GM11168 (cell line): ENCODE data around the gene MAP2.

Source experiments
- in situ Hi-C: fragments of 300-500 bp; cut with MboI; formaldehyde crosslinking; loops from one replicate; pipeline ENCODE4 v1.12.0; 2022; ENCODE audit warnings: low sequenced_read_pairs; ENCODE audit not compliant: unreplicated experiment

Gene MAP2

DNA sequence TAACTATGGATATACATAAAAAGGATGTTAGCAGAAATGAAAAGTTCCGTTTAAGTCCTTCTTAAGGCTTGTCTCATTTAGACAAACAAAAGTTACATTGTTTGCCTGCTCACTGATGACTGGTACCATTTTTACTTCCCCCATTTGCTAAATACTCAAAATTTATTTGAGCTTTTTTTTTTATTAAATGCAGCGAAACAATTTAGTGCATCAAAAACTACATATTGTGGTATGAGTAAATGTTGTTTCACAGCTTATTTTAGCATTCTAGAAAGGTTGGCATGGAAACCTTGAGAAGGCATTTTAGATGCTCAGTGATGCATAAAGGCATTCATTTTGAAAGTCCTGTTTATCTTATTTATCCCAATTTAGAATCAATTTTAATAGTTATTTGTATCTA lies 100.0 kb downstream of the MAP2 start:
- in situ Hi-C loops: no loop called here

DNA sequence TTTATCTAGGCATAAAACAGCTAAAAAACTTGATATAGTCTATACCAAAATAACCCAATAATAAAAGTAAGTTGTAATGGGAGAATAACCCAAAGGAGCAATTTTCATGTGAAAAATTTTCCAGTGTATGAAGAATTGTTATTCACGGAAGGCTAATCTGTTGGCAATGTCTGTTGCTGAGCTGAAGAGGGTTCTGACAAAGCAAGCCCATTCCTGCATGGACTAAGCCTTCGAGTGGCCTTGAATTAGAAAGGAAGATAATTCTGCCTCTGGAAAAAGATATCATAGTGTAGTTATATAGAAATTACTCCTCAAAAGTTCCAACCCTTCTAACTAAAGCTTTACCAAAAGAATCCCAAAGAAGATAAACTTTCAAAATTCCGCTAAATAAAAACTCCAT lies 101.5 kb downstream of the MAP2 start:
- in situ Hi-C loops: no loop called here

GRCh38 chr2:209525834-209526281 lies 102.0 kb downstream of the MAP2 start:
- in situ Hi-C loops: no loop called here

- in situ Hi-C loops: no loop called here
Observed at GRCh38 chr2:209526561-209526960, 102.7 kb downstream of the MAP2 start.

DNA sequence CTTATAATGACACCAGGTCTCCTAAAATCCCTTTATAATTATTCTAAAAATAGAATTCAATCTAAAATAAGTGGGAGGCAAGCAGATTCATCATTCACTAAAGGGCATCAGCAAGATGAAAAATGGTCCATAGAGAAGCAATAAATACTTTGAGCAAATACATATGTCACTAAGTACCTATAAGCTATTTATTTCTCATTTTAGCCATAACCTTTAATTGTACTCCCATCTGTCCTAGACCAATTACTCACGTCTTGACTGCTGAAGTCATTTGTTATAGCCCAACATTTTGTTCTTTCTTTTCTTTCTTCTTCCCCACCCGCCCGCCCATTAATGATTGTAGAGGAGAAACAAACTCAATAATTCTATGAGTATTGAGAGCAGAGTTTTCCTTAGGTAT lies 105.7 kb downstream of the MAP2 start:
- in situ Hi-C loops: no loop called here

GRCh38 chr2:209532321-209532720 lies 108.5 kb downstream of the MAP2 start:
- in situ Hi-C loops: no loop called here

DNA sequence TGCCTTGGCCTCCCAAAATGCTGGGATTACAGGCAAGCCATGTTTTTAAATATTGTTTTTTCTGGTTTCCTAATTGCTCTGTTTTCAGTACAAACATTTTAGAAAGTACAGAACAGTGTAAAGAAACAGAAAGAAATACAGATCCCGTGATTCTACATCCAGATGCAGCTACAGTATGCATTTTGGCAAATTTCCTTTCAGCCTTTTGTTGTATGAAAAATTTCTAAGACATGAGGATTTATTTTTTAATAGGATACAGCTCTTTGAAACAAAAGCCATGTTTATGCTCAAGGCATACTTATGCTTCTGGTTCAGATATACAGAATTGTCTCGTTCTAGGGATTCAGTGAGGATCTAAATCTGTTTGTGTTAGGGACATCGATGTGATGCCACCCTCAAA lies 109.5 kb downstream of the MAP2 start:
- in situ Hi-C loops: no loop called here

DNA sequence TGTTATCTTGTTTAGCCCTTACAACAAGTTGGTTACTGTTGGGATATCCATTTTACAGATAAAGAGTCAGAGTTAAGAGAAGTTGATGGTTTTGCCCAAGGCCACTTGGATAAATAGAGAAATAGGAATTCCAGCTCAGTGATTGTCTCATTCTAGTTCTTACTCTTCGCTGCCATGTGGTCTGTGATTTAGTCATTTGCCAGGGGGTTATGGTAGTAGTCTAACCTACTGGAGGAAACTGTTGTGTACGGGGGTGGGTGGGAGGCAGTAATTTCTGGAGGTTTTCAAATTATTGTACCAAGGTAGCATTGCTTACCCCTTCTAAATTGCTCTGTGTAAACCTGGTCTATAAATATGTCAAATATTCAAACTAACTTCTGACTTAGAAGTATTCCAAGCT lies 110.4 kb downstream of the MAP2 start:
- in situ Hi-C loops: no loop called here

DNA sequence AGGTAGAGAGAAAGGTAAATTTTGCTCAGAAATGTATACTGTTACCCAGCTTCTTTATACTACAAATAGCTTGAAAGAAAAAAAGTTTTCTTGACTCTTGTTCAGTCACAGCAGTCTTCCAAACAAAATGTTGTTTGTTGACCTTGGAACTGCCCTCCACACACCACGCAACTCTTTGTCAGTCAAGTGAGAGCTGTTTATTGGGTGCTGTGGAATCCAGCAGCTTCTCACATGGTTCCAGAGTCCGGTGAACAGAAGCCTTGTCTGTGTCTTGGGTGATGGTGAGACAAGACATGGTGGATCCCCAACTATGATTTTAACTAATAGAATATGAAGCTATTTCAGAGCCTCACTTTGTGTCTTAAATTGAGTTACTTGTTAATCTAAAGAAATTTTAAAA lies 112.5 kb downstream of the MAP2 start:
- in situ Hi-C loops: no loop called here

DNA sequence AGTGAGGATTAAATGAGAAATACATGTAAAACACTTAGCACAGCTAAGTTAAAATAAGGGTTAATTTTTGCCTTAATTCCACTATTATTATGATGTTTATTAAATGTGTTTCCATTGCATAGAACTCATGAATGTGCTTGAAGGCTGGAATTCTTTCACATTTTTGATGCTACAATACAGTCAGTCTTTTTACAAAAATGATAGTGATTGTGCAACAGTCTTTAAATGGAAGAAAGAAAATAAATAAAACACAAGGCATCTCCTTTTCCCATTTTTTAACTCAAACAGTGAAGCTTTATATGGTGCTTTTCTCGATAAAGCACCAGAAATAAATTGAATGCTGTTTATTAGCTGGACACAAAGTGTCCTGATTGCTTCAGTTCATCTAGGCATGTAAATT lies 123.9 kb downstream of the MAP2 start:
- in situ Hi-C loops: no loop called here

DNA sequence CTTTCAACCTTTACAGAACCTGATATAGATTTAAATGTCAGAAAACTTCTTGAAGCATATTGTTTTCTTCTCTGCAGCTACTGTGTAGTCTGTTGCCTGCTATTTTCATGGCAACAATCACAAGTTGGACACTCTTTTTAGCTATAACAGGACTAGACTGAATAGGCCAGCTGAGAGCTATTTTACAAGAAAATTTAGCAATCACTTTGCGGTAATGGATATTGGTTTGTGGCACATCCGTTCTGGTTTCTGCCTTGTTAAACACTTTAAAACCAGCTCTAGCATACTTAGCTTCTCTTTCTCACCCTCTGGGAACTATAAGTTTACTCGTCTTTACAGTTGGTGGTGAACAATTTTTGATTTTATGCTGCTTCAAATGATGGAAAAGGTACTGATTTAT lies 125.7 kb downstream of the MAP2 start:
- in situ Hi-C loops: no loop called here

DNA sequence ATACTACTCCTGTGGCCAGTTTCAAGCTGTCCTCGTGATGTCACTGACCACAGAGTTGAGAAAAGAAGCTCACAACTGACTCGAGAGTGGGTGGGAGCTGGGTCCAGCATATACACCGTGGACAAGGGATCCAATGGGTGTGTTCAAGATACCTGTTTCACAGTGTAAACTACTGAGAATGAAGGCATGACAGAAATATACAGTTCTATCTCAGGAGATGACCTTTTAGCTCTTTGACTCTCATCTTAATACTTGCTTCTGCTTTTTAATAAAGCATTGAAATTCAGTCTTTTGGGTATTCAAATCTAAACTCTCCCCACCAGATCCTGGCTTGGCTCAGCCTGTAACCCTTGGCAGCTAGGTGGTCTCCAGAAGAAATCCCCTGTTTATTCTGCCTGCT lies 130.1 kb downstream of the MAP2 start:
- in situ Hi-C loops: loop anchor here (25.0 kb wide), 1 partner anchor 217 kb away; no protein-coding TSS in a partner anchor

GRCh38 chr2:209556354-209556961 lies 132.6 kb downstream of the MAP2 start:
- in situ Hi-C loops: loop anchor here (25.0 kb wide), 1 partner anchor 219 kb away; no protein-coding TSS in a partner anchor

DNA sequence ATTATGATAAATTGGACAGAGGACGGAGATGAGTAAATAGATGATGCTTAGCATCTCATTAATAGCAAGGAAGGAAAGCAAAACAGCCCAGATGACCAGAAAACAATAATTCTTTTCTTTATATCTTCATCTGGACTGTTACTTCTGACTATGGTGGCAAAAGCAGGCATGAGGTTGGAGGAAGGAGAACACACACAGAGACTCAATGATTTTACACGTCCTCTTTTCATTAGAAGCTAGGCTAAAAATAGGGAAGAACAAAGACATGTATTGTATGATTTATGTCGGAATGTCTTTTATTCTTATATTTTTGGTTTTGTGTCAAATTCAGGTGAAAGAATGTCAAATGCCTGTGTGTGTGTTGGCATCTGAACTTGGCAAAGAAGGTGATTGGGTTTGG lies 137.1 kb downstream of the MAP2 start:
- in situ Hi-C loops: loop anchor here (25.0 kb wide), 1 partner anchor 224 kb away; no protein-coding TSS in a partner anchor

- in situ Hi-C loops: loop anchor here (25.0 kb wide), 1 partner anchor 226 kb away; no protein-coding TSS in a partner anchor
Observed at GRCh38 chr2:209563453-209563852, 139.6 kb downstream of the MAP2 start.

DNA sequence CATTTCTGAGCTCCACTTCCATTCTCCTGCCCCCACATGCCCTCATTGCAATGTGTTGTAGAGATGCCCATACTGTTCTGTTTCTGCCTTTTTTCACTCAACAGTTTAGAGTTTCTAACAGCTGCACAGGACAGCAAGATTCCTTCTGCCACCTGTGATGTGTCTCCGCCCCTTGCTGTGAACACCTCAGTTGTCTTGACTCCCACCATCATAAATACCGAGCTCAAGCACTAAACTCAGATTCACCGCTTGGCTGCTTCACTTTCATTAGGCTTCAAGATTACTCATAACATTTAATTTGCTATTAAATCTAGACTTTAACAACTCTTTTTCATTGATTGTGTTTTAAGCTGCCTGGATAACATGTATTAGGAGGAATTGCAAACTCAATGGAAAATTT lies 141.0 kb downstream of the MAP2 start:
- in situ Hi-C loops: loop anchor here (25.0 kb wide), 1 partner anchor 228 kb away; no protein-coding TSS in a partner anchor

DNA sequence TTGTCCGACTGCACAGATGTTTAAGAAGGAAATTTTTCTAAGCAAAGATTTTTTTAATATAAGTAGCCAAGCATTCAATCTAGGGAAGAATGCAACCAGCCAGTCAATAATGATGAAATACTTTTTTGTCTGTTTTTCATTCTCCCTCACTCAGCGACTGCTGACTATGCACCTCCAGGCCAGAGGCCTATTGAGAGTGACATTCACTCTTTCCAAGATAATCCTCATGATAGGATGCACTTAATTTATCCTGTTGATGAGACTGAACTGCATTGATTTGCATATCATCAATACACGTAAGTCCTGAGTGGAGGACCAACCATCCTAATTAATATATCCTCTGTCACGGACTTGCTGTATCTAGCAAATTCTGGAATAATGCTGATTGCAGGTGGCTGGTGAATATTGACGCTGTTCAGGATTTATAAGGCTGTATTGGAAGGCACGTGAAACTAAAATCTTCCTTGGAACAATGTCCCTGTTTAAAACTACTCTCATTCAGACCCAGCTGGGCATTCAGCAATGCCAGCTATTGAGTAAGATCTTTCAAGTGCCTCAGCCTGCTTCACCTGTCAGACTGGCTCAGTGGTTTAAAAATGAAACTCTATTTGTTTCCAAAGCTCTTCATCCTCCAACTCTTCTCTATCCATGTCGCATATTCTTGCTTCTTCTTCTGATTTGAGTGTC lies 142.2 kb downstream of the MAP2 start:
- in situ Hi-C loops: loop anchor here (25.0 kb wide), 1 partner anchor 229 kb away; no protein-coding TSS in a partner anchor

DNA sequence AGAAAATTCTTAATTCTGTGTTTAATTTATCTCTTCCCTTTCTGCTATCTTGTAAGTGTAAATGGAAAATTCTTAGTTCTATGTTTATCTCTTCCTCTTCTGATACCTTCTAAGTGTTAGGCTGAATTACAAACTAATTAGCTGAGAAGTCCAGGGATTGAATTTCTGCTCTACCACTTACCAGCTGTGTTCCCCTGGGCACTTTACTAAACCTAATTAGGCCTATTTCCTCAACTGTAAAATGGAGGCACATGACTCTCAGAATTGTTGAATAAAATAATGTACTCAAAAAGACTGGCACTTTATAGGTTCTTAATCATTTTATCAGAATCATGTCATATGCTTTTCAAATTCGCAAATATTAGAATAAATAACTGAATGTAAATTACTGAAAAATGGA lies 146.3 kb downstream of the MAP2 start:
- in situ Hi-C loops: loop anchor here (25.0 kb wide), 1 partner anchor 233 kb away; no protein-coding TSS in a partner anchor

- in situ Hi-C loops: loop anchor here (25.0 kb wide), 1 partner anchor 237 kb away; no protein-coding TSS in a partner anchor
Observed at GRCh38 chr2:209574515-209574914, 150.7 kb downstream of the MAP2 start.

- in situ Hi-C loops: no loop called here
Observed at GRCh38 chr2:209577376-209578357, 153.8 kb downstream of the MAP2 start.
